Testis (tissue), 3 donors: ENCODE results near the gene HOXB4. TPM values are rescaled to one million over a fixed set of nuclear protein-coding genes. Genes with fewer than 3 reads are reported as not detected.

Experiments
- DNase-seq: peaks from one replicate; pipeline ENCODE4 v3.0.0-alpha.2; 2019
- H3K27ac ChIP-seq, 2 donors: fragments of 200-600 bp; sonication (generic); one replicate each; pipeline ENCODE4 v1.5.1; 2019
- H3K27me3 ChIP-seq: fragments of 200-600 bp; sonication (generic); one replicate; pipeline ENCODE4 v1.5.1; 2019
- H3K36me3 ChIP-seq: fragments of 200-600 bp; sonication (generic); one replicate; pipeline ENCODE4 v1.5.1; 2017; ENCODE audit warnings: low read depth; ENCODE audit errors: missing control alignments
- H3K4me1 ChIP-seq: fragments of 200-600 bp; sonication (generic); one replicate; pipeline ENCODE4 v1.5.1; 2019
- H3K4me3 ChIP-seq, 2 donors: fragments of 200-600 bp; sonication (generic); one replicate each; pipeline ENCODE4 v1.5.1; 2017 to 2019
- H3K9me3 ChIP-seq: fragments of 200-600 bp; sonication (generic); one replicate; pipeline ENCODE4 v1.5.1; 2017
- CTCF ChIP-seq, 3 experiments: fragments of 450-650 bp in 2 of 3; fragments of 200-600 bp in 1 of 3; sonication (generic) in 1 of 3; IDR thresholded peaks; one replicate each; pipeline ENCODE4 v1.5.1; 2016 to 2019; ENCODE audit warnings: antibody characterized with exemption in 3 of 3, mild to moderate bottlenecking in 2 of 3, moderate library complexity in 1 of 3
- POLR2A ChIP-seq: fragments of 450-650 bp; IDR thresholded peaks from one replicate; pipeline ENCODE4 v1.6.1; 2017; ENCODE audit warnings: antibody characterized with exemption, mild to moderate bottlenecking, moderate library complexity
- WGBS, 2 donors: methylation state at CpG; one replicate each; pipeline ENCODE4 v1.1.5; 2018; 5-methylcytosine and 5-hydroxymethylcytosine counted together
- intact Hi-C: fragments of 100-400 bp; cut with DNase I; formaldehyde crosslinking; loops from one replicate; pipeline ENCODE4 v1.15.1; 2023; ENCODE audit warnings: low total_unique reads
- polyA plus RNA-seq: library from polyadenylated mRNA; stranded (reverse); fragments of 350-450 nt; fragmentation: Illumina TruSeq; extraction: RNeasy Lipid Tissue Mini Kit (QIAGEN cat#74804); gene quantifications from one replicate; pipeline ENCODE4 v1.2.3, GENCODE V29; 2014; ENCODE audit warnings: low read depth, low replicate concordance; ENCODE audit not compliant: insufficient read depth
- total RNA-seq, 2 donors: library from RNA; depleted of rRNA; stranded (reverse); fragments of >200 nt; gene quantifications; one replicate each; pipeline ENCODE4 v1.2.3, GENCODE V29; 2016

The HOXB4 gene
- total and polyA plus RNA-seq, 3 donors from 2014 or later: 1.6 to 1.8 (median 1.6) TPM

- Histone ChIP-seq H3K27me3 (no peaks in the 10 kb centered on the region), H3K4me1 (peaks cover 4% of the 10 kb centered on the region), H3K9me3 (no peaks in the 10 kb centered on the region), H3K36me3 (no peaks in the 10 kb centered on the region), H3K27ac (peak overlapping the region; percentile 78 to 81), H3K4me3 (peak overlapping the region; percentile 52 to 69)
- WGBS, 2 donors: 8% methylated on average over 12 of the region's 12 CpGs
- TF ChIP-seq CTCF (IDR thresholded peaks at IDR 0.05) (no peak), POLR2A (no peak)
- intact Hi-C loops: no loop called here
- DNase-seq: no peak
These were observed 35.4 kb downstream of the HOXB4 start for GRCh38 chr17:48542698-48543106.

GRCh38 chr17:48542114-48542656 is 36.0 kb downstream of the HOXB4 start:
- peaks cover 4% of the 10 kb centered on the region for H3K4me1 ChIP-seq
- no peaks in the 10 kb centered on the region for H3K9me3 ChIP-seq
- peak; percentile 33 for DNase-seq
- 17 to 20% methylated on average over 20 to 27 of the region's 27 CpGs for WGBS, 2 donors
- peak overlapping the region; percentile 52 to 69 for H3K4me3 ChIP-seq
- intact Hi-C loops: no loop called here
- H3K36me3 ChIP-seq: no peaks in the 10 kb centered on the region
- TF ChIP-seq POLR2A (no peak), CTCF (IDR thresholded peaks at IDR 0.05) (no peak)
- peak overlapping the region; percentile 74 to 81 for H3K27ac ChIP-seq
- no peaks in the 10 kb centered on the region for H3K27me3 ChIP-seq

- no peak for TF ChIP-seq POLR2A
- no peak for TF ChIP-seq CTCF (IDR thresholded peaks at IDR 0.05)
- peak; percentile 43 for DNase-seq
- 1 to 5% methylated on average over 30 to 35 of the region's 36 CpGs for WGBS, 2 donors
- no peaks in the 10 kb centered on the region for H3K27me3 ChIP-seq
- intact Hi-C loops: no loop called here
- peak overlapping the region; percentile 52 to 69 for H3K4me3 ChIP-seq
- H3K27ac ChIP-seq: peak overlapping the region; percentile 74 to 81
- H3K9me3 ChIP-seq: no peaks in the 10 kb centered on the region
- no peaks in the 10 kb centered on the region for H3K36me3 ChIP-seq
- H3K4me1 ChIP-seq: peaks cover 4% of the 10 kb centered on the region
These were observed 36.5 kb downstream of the HOXB4 start for GRCh38 chr17:48541577-48542113.

- Histone ChIP-seq H3K27me3 (no peaks in the 10 kb centered on the region), H3K4me1 (peaks cover 4% of the 10 kb centered on the region), H3K9me3 (no peaks in the 10 kb centered on the region), H3K36me3 (no peaks in the 10 kb centered on the region), H3K27ac (peak overlapping the region; percentile 74 to 81), H3K4me3 (peak overlapping the region; percentile 52 to 69)
- DNase-seq: peak; percentile 18
- WGBS, 2 donors: 25 to 33% methylated on average over 12 of the region's 12 CpGs
- TF ChIP-seq POLR2A (no peak), CTCF (IDR thresholded peaks at IDR 0.05) (no peak)
- intact Hi-C loops: no loop called here
These were observed 37.0 kb downstream of the HOXB4 start for GRCh38 chr17:48541036-48541576.

GRCh38 chr17:48540213-48540612 is 37.9 kb downstream of the HOXB4 start:
- 93% methylated on average over 1 of the region's 1 CpG for WGBS, 2 donors
- TF ChIP-seq POLR2A (no peak), CTCF (IDR thresholded peaks at IDR 0.05) (no peak)
- Histone ChIP-seq H3K27ac (no peak overlapping the region), H3K36me3 (no peaks in the 10 kb centered on the region), H3K4me1 (peaks cover 4% of the 10 kb centered on the region), H3K9me3 (no peaks in the 10 kb centered on the region), H3K27me3 (no peaks in the 10 kb centered on the region), H3K4me3 (no peak overlapping the region)
- DNase-seq: no peak
- intact Hi-C loops: no loop called here
